ENCODE measurements around the gene C2orf78. TPM values are rescaled to one million over a fixed set of nuclear protein-coding genes. Genes with fewer than 3 reads are reported as not detected.
A peak's percentile ranks its signal among the peaks of the same experiment; 100 is the strongest.

Gene C2orf78
- polyA plus RNA-seq, 3 donors: not detected

DNA sequence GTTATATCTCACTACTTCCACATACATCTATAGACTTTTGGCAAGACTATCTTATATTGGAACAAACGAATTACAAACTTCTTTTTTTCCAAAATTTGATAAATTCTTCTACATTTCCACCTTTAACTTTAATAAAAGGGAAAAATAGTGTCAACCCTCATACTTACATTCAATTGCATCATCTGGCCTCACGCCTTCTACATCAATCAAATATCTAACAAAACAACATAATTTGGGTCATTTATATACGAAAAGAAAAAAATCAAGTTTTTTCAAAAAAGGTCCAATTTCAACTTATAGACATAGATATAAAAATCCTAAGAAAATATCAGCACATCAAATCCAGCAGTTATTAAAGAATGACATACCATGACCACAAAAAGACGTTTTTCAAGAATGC, 17.0 kb upstream of the C2orf78 start:
- H3K4me2 ChIP-seq (replicated peaks; ENCODE audit: extremely low read depth, low read length, poor library complexity, severe bottlenecking): no peak overlapping the region
- H2AFZ ChIP-seq (ENCODE audit: insufficient read depth, low read depth, low read length, poor library complexity, severe bottlenecking): no peak overlapping the region
- no peaks in the 10 kb centered on the region for H4K20me1 ChIP-seq (ENCODE audit: insufficient read depth, low read length)
- H3K79me2 ChIP-seq (ENCODE audit: insufficient read depth, low read length): no peaks in the 10 kb centered on the region
- Mint-ChIP-seq H3K27ac (no peak overlapping the region), H3K4me3 (no peak overlapping the region), H3K9me3 (peaks cover 0 to 3% (median 0%) of the 10 kb centered on the region in 7 donors), H3K36me3 (peaks cover 82 to 94% of the 10 kb centered on the region in 2 donors), H3K4me1 (peaks cover 2% of the 10 kb centered on the region), H3K27me3 (ENCODE audit: low read depth in 3 of 3) (no peaks in the 10 kb centered on the region)
- intact Hi-C loops (cut with micrococcal nuclease): no loop called here
- H3K4me1 ChIP-seq (ENCODE audit: control insufficient read depth in 1 of 2, insufficient read depth in 2 of 2, low read length in 2 of 2): no peaks in the 10 kb centered on the region
- no peak for DNase-seq
- H3K4me3 ChIP-seq (replicated peaks in 1 of 3; ENCODE audit: low read depth in 2 of 3, low read length in 3 of 3): no peak overlapping the region
- H3K27me3 ChIP-seq (ENCODE audit: control insufficient read depth in 2 of 2, insufficient read depth in 2 of 2, low read length in 2 of 2): no peaks in the 10 kb centered on the region
- 100% methylated on average over 1 of the region's 4 CpGs for WGBS (ENCODE audit: insufficient coverage)
- H3K9me3 ChIP-seq (replicated peaks in 1 of 2; ENCODE audit: control insufficient read depth in 1 of 2, insufficient read depth in 1 of 2, low read length in 2 of 2): no peaks in the 10 kb centered on the region
- H3K27ac ChIP-seq (ENCODE audit: low read depth in 1 of 2, low read length in 2 of 2): no peak overlapping the region
- TF ChIP-seq, protein P1, sequence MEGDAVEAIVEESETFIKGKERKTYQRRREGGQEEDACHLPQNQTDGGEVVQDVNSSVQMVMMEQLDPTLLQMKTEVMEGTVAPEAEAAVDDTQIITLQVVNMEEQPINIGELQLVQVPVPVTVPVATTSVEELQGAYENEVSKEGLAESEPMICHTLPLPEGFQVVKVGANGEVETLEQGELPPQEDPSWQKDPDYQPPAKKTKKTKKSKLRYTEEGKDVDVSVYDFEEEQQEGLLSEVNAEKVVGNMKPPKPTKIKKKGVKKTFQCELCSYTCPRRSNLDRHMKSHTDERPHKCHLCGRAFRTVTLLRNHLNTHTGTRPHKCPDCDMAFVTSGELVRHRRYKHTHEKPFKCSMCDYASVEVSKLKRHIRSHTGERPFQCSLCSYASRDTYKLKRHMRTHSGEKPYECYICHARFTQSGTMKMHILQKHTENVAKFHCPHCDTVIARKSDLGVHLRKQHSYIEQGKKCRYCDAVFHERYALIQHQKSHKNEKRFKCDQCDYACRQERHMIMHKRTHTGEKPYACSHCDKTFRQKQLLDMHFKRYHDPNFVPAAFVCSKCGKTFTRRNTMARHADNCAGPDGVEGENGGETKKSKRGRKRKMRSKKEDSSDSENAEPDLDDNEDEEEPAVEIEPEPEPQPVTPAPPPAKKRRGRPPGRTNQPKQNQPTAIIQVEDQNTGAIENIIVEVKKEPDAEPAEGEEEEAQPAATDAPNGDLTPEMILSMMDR (IDR thresholded peaks at IDR 0.05): no peak
- H3K36me3 ChIP-seq (replicated peaks in 1 of 2; ENCODE audit: control insufficient read depth in 1 of 2, insufficient read depth in 2 of 2, low read length in 2 of 2): peaks cover 83 to 95% of the 10 kb centered on the region in 2 donors
- H3K9ac ChIP-seq (ENCODE audit: insufficient read depth, low read length, poor library complexity, severe bottlenecking): no peak overlapping the region

DNA sequence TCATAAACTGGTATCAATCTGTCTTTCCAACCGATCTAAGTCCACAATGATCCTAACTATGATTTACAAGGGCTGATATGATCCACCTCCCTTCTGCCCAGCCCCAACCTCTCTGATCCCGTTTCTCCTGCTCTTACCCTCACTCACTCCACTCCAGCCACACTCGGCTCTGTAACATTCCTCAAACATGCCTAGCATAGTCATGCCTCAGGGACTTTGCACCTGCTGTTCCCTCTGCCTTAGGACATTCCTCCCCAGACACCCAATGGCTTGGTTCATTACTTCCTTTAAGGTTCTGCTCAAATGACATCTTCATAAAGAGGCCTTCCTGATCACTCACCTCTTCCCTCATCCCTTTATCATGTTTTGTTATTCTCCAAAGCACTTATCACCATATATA, 13.3 kb upstream of the C2orf78 start:
- Mint-ChIP-seq H3K27ac (peak overlapping the region in 2 of 7 donors; percentile 16 to 35), H3K9me3 (peaks cover 0 to 3% (median 0%) of the 10 kb centered on the region in 7 donors), H3K27me3 (ENCODE audit: low read depth in 3 of 3) (no peaks in the 10 kb centered on the region), H3K4me3 (no peak overlapping the region), H3K36me3 (peaks cover 80 to 97% of the 10 kb centered on the region in 2 donors), H3K4me1 (peaks cover 2% of the 10 kb centered on the region)
- intact Hi-C loops (cut with micrococcal nuclease): no loop called here
- H2AFZ ChIP-seq (ENCODE audit: insufficient read depth, low read depth, low read length, poor library complexity, severe bottlenecking): no peak overlapping the region
- no peaks in the 10 kb centered on the region for H3K9me3 ChIP-seq (replicated peaks in 1 of 2; ENCODE audit: control insufficient read depth in 1 of 2, insufficient read depth in 1 of 2, low read length in 2 of 2)
- no peaks in the 10 kb centered on the region for H4K20me1 ChIP-seq (ENCODE audit: insufficient read depth, low read length)
- DNase-seq: no peak
- 95% methylated on average over 3 of the region's 3 CpGs for WGBS (ENCODE audit: insufficient coverage)
- H3K4me3 ChIP-seq (replicated peaks in 1 of 3; ENCODE audit: low read depth in 2 of 3, low read length in 3 of 3): no peak overlapping the region
- H3K79me2 ChIP-seq (ENCODE audit: insufficient read depth, low read length): peaks cover 6% of the 10 kb centered on the region
- TF ChIP-seq, protein P1 (IDR thresholded peaks at IDR 0.05): no peak
- H3K9ac ChIP-seq (ENCODE audit: insufficient read depth, low read length, poor library complexity, severe bottlenecking): no peak overlapping the region
- H3K27me3 ChIP-seq (ENCODE audit: control insufficient read depth in 2 of 2, insufficient read depth in 2 of 2, low read length in 2 of 2): no peaks in the 10 kb centered on the region
- peaks cover 82 to 92% of the 10 kb centered on the region in 2 donors for H3K36me3 ChIP-seq (replicated peaks in 1 of 2; ENCODE audit: control insufficient read depth in 1 of 2, insufficient read depth in 2 of 2, low read length in 2 of 2)
- H3K4me2 ChIP-seq (replicated peaks; ENCODE audit: extremely low read depth, low read length, poor library complexity, severe bottlenecking): no peak overlapping the region
- H3K27ac ChIP-seq (ENCODE audit: low read depth in 1 of 2, low read length in 2 of 2): no peak overlapping the region
- H3K4me1 ChIP-seq (ENCODE audit: control insufficient read depth in 1 of 2, insufficient read depth in 2 of 2, low read length in 2 of 2): no peaks in the 10 kb centered on the region
